ENCODE measurements around the gene HRH3.
A peak's percentile ranks its signal among the peaks of the same experiment; 100 is the strongest.

HRH3 gene

DNA sequence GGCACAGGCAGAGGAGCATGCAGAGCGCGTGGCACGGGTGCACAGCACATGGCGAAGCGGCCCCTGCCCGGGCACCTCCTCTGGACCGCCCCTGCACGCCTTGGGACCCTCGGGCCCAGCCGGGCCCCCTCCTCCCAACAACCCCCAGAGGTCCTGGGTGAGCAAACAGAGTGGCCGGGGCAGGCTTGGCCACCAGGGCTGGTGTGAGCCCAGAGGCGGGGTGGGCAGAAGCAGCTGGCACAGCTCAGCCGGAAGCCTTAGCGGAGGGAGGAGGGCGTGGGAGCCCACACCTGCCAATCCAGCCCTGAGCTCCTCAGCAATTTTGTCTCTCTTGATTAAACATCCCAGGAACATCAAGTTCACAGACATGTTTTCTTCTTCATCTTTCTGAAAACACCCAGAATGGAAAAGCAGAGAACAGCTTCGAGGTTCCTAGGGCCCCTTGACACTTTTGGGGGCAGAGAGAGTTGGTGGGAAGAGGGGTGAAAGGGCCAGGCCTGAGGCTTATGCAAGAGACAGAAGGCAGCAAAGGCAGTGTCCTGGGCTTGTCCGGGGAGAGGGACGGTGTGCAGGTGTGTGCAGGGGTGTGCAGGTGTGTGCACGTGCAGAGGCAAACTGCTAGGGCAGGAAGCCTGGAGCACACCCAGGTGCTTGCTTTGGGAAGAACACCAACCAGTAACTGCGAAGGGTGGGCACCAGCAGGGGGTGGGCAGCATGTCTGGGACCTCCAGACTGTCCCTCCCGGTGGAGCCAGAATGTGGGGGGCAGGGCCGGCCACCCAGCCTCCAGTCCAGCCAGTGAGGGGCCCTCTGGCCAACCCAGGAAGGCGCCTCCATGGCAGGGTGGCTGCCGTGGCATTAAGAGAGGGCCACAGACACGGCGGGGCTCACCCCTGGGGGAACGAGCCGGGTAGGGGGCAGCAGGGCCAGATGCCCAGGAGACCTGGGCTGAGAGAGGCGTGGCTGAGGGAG lies 4.8 kb downstream of the HRH3 start:
- no peak for DNase-seq

DNA sequence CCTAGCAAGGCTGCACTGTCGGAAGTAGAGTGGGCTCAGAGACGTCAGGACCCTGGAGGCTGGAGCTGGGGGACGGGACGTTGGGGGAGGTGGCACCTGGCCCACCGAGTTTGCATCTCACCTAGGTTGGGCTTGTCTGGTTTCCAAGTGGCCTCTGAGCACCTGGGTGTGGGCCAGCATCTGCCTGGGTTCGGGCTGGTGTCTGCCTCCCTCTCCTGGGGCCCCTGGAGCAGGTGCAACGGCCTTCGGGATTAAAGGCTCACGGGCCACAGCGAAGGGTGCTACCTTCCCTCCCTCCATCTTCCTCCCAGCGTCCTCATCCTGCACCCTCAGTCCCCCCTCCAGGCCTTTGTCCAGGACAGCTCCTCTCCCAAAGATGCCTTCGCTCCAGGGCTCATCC lies 6.0 kb downstream of the HRH3 start:
- no peak for DNase-seq

DNA sequence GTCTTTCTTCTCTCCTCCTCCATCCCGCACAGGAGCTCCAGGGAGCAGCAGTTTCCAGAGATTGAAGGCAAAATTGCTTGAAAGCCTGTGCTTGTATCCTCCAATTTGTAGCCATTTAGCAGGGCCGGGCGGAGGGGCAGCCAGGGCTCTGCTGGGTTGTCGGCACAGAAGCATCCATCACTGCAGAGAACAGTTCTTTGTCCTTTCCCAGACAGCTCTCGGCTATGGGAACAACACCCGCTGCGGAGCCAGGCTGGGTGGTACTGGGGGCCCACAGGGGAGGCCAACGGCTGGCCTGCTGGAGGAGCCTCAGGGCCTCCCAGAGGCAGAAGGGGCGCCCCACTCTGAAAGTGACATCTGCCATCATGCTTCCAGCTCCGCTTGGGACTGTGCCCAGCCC lies 7.8 kb downstream of the HRH3 start:
- no peak for DNase-seq

DNA sequence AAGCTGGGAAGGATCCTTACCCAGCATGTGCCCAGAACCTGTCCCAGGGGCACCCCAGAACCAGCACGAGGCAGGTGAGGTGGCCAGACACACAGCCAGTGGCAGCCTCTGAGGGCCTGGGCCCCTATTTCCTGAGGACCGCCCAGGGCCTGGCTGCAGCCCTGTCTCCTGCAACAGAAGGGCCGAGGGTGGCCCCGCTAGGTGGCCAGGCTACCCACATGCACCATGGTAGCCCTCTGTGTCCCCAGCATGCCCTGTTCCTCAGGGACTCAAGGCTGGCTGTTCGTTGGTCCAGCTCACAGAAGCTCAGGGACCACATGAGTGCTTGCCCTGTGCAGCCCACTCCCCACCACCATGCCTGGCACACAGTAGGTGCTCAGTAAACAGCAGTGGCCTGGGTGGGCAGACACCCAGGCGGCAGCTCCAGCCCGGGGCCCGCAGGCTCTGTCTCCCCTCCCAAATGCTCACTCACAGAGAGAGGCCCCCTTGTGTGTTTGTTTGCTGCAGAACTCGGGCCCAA lies 8.2 kb downstream of the HRH3 start:
- no peak for DNase-seq

DNA sequence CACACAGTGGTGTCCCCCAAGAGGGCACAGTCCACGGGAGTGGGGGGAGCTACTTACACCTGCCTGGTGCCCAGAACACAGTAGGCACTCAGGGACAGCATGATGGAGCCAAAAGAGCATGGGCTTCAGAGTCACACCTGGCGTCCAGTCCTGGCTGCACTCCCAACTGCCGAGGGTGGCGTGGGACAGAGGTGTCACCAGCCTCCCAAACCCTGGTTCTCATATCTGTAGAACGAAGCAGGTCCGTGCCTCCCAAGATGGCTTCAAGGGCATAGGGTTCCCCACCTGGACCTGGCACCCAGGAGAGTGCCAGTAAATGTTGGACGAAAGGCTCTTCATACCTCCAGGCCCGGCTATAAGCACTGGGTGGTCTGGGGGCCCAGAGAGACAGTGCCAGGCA lies 8.9 kb downstream of the HRH3 start:
- DNase-seq = no peak

DNA sequence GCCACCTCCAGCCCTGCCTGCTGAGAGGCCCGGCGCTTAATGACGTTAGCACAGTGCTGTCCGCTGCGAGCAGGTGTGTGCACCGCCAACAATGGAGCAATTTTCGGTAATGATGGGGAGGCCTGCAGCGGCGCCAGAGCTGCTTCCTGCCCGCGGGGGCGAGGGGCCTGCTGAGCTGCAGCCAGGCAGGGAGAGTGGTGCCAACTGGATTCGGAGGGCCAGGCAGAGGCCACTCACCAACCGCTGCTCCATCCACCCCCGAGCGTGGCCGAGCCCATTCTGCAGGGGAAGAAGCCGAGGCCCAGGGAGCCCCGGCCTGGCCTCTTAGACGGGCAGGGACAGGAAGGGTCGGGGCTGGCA lies 9.6 kb downstream of the HRH3 start:
- peak; percentile 66 for DNase-seq

DNA sequence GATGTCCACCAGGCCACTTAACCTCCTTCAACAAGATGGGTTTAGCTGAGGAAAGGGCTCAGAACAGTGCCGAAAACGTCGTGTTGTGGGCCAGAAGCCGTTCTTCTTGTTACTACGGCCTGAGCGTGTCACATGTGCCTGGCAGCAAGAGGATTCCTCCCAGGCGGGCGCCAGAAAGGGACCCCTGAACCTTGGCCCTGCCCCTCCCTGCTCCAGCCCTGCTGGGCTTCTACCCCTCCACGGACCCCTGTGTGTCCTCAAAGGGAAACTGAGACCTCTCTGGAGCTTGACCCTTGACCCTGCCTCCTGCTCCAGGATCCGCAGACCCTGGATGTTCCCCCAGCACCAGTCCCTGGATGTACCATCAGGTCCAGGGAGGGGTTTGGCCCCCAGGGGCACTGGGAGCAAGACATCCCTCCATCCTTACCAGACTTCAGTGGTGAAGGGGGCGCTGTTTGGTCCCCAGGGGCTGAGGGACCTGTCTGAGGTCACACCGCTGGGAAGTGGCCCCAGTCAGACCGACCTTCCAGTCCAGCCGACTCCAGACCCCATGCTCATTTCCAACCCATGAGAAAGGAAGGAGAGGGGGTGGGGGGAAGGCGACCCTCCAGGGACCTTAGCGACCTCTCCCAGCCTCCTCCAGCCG lies 10.1 kb downstream of the HRH3 start:
- no peak for DNase-seq

DNA sequence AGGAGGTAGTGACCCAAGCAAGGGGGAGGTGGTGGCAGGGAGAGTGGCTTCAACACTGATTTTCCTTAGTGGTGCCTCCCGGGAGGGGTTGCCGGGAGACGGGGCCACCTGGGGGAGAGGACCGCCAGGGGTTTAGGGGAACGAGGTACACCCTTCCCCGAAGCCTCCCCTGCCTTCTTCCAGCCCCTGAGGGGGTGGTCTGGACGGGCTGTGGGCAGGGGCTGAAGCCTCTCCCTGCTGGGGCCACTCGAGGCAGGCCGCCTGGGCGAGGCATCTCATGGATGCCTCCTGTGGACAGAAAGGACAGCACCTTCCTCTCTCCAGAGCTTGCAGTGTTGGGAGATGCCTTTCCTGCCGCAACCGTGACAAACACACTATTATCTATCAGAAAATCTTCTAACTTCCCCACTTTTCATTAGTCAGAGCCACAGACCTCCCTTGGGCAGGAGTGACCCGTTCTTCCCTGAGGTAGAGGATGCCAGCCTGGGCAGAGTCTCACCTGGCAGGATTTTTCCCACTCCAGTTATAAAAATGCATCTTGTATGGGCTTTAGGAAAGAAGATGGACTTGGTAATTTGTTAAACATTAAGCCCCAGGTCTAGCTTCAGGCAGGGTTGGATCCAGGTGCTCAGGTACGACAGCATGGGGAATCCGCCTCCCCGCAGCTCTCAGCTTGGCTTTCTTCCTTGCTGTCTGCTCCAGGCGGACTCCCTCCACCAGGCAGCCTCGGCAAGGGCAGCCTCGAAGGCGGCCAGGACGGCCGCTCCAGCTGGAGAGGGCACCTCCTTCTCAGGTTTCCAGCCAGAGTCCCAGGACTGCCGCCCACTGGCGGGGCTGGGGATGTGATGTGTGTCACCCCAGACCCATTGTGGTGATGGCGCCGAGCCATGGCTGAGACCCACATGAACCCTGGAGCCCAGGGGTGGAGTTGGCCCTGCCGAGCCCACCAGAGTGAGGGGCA lies 11.0 kb downstream of the HRH3 start:
- peak; percentile 54 for DNase-seq

DNA sequence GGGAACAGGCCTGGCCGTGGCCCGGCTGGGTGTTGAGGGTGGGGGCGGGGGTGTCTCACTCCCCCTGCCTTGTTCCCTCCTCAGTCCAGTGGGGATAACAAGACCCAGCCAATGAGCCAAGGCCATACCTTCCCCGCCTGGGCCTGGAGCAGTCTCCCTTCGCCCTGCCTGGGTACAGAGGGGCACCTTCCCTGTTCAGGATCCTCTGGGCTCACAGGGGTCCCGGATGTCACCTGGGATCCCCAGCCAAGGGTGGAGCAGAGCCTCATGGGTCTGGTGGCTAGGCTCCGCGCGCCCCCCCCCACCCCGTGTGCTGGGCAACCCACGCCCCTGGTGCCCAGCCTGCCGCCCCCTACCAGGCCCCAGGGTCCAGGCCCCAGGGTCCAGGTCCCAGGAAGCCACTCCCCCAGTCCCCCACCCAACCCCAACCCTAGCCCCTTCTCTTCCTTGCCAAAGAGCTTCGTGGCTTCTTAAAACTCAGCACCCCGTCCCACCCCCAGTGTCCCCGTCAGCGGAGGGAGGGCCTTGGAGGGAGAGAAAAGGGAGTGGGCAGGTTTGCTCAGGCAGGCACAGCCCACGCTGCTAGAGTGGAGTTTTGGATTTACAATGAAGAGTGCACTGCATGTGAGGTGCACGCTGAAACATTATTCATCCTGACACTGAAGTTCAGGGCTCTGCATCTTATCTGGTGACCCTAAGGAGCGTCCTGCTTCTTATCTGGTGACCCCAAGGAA lies 11.8 kb downstream of the HRH3 start:
- no peak for DNase-seq

DNA sequence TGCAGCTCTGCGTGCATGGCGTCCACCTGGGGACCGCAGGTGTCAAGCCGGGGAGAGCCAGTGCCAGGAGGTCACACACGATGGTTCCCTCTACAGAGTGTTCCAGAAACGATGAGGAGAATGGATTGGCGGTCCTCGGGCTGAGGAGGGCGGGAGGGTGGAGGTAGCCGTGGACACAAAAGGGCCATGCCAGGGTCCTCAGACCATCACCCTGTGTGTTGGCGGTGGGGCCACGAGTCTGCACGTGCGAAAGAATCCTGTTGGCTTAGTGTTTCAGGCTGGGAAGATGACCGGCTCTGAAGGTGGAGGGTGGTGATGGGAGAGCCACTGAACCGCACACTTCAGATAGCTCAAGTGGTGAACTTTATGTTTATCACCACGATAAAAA lies 13.7 kb downstream of the HRH3 start:
- no peak for DNase-seq

DNA sequence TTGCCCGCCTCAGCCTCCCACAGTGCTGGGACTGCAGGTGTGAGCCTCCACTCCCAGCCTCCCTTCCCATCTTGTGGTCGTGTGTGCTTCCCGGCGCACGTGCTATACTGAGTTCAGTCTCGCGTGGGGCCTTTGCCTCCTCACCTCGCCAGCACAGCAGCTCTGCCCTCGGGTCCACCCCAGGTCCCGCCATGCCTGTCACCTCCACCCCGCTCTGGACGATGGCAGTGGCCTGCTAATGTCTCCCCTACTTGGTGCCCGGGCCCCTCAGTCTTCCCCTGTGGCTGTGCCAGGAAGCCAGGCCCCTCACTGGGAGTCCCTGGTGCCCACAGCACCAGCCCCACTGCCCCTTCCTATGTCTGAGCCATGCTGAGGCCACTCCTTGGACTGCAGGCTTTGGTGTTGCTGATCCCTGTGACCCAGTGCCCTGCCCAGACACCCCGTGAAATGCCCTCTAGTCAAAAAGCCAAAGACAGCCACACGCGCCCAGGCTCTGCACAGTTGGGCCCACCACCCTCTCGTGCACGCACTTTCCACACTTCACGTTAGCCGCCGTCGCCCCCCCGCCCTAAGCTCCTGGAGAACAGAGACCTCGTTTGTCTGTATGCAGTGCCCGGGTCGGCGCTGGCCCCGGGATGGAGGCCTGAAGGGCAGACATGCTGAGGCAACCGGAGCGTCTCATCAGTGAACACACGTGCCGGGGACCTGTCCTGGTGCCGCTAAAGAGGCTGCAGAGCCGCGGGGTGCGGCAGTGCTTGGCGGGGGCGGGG lies 14.3 kb downstream of the HRH3 start:
- no peak for DNase-seq

DNA sequence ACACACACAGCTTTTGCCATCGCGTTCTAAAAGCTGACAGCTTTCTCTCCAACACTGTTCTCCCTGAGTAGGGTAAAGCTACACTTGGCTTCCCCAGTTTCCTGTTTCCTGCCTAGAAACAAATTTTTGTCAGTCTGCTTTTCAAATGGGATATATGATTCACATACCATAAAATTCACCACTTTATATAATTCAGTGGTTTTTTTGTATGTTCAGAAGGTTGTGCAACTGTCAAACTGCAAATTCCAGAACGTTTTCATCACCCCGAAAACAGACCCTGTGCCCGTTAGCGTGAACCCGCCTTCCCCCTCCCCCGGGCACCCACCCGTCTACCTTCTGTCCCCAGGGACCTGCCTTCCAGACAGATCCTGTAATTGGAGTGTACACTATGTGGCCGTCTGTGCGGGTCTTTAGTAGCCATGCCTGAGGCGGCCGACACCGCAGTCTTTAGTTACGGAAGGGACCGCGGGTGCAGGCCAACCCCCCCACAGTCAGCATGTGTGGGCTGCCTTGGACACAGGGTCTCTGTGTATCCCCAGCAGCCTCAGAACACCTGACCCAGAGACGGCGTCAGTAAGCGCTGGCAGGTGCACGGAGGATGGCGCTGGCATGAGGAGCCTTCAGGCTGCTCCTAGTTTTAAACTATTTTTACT lies 16.6 kb downstream of the HRH3 start:
- no peak for DNase-seq

DNA sequence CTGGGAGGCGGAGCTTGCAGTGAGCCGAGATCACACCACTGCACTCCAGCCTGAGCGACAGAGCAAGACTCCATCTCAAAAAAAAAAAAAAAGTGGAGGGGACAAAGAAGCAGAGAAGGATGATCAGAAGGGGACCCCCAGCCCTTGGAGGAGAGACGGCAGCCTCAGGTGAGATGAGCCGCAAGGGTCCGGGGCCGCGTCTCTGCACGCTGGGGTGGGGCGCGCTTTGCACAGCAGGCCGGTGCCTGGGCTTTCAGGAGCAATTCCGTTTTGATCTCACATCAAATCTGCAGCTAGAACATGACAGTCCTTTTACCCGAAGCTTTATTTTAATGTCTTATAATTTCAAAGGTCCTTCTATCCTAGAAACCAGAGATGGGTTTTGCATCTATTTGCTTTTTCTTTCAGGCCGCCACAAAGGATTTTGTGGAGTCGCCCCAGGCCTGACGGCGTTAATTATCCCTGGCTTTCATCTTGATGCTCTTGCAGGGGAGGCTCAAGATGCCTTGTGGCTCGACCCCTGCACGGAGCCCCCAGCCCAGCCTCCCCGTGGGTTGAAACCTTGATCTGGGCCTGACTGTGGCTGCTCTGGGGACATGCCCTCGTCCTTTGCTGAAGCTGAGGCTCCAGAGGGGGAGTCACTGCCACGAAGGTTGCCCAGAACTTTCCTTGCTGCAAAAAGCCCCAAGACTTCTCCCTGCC lies 17.3 kb downstream of the HRH3 start:
- DNase-seq = no peak

DNA sequence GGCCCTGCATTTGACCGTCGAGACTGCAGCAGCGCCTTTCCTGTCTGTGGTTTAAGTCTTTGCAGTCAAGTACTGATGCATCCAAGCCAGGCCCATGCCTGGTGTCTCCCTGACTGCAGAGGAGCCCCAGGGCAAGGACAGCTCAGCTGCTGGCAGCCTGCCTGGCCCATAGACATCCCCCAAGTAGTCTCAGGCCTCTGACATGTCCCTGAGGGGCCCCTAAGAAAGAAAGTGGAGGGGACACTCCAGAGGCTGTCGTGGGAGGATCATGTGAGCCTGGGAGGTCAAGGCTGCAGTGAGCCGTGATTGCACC lies 18.0 kb downstream of the HRH3 start:
- DNase-seq = no peak

DNA sequence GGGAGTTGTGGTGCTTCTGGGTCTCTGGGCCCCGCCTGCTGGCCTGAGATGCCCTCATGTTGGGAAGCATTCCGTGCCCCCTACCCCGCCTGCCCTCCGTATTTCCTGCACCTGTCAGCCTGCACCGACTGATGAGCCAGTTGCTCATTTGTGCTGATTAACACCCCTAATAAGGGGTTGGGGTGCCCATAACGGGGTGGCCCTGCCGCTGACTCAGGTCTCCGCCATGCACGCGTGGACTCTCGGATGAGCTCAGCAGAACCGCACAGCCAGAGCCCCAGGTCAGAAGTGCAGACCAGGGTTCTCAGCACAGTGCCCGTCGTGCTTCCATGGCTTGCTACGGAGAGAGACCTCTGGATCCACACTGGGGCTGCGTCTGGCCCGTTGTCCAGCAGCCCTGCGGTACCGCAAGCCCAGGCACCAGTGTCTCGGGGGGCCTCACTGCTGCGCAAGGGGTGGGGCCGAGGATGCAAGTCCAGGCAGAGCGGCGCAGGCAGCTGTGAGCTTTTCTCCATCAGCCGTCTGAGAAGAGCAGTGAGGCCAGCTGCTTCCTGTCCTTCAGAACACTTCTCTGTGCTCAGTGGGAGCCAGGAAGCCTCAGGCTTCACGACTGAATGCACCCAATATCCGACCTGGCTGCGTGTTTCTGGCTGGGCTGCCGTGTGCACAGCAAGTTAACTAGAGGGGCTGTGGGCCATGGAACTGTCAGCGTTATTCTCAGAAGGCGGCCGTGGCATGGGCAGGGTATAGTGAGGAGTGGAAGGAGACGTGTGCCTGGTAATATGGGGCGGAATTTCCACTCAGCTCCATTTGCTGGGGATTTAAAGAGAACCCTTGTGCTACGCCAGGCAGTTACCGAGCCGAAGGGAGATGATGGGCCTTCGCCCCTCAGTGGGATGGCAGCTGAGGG lies 18.6 kb downstream of the HRH3 start:
- no peak for DNase-seq

DNA sequence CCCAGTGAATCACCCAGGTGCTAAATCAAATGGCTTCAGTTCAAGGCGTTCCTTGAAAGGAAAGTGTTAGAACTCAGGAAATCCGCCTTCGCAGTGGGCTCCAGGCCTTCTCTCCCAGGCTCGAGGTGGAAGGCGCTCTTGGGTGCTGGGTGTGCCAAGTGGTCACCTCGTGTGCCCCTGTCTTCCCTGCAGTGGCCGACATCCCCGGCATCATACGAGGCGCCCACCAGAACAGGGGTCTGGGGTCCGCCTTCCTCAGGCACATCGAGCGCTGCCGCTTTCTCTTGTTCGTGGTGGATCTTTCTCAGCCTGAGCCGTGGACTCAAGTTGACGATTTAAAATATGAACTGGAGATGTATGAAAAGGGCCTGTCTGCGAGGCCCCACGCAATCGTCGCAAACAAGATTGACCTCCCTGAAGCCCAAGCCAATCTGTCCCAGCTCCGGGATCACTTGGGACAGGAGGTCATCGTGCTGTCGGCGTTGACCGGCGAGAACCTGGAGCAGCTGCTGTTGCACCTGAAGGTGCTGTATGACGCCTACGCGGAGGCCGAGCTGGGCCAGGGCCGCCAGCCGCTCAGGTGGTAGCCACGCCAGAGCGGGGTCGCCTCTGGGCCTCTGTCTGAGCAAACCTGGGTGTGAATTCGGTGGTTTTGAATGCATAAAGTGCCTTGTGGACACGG lies 19.4 kb downstream of the HRH3 start:
- DNase-seq = no peak

DNA sequence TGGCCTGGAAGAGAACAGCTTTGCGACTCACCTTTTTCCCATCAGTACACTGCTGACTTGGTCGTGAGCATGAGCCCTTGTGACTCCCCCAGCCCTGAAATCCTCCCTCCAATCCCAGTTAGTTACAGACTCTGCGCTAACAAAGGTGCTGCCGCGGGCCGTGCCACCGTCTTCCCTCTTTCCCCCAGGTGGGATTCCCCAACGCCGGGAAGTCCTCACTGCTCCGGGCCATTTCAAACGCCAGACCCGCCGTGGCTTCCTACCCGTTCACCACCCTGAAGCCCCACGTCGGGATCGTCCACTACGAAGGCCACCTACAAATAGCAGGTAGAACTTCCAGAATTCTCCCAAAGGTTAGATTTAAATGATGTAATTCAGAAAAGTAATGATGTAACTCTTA lies 21.1 kb downstream of the HRH3 start:
- no peak for DNase-seq

DNA sequence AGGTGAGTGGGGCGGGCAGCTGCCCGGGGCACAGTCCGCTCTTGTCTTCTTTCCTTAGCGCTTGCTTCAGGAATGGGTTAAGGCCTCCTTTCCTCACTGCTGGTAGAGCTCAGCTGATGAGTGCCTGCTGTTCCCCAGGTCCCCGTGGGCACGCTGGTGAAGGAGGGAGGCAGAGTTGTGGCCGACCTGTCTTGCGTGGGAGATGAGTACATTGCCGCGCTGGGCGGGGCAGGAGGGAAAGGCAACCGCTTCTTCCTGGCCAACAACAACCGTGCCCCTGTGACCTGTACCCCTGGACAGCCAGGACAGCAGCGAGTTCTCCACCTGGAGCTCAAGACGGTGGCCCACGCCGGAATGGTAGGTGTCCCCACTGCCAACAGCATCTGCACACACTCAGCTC lies 21.6 kb downstream of the HRH3 start:
- DNase-seq = no peak

DNA sequence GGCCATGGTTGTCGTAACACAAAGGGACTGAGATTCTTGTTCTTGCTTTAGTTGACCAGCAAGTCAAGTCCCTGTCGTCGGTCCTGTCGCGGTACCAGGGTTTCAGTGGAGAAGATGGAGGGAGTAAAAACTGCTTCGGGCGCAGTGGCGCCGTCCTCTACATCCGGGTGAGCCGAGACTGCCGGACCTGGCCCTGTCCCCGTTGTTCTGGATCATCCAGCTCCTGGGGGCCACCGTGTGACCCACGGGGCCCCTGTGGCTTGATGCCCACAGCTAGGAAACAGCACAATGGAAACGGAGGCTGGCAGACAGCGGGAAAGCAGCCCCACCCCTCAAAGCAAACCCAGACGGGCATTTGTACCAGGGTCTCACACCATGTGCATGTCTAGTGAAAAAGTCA lies 22.3 kb downstream of the HRH3 start:
- no peak for DNase-seq
